Right forelimb (tissue), 1 donor: ENCODE measurements around the gene PDE10A.

Experiments used
- DNase-seq: peaks from one replicate; pipeline ENCODE4 v3.0.0-alpha.2; 2018

Gene PDE10A

DNA sequence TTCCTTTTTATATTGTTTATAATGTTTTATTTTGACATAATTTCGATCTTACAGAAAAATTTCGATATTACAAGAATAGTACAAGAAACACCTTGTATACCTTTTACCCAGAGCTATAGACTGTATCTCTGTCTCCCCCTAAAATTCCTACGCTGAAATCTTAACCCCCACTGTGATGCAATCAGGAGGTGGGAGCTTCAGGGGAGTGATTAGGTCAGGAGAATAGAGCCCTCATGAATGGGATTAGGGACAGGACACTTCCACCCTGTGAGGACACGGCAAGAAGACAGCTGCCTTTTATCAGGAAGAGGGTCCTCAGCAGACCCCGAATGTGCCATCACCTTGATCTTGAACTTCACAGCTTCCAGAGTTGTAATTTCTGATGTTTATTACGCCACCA, 204.9 kb downstream of the PDE10A start:
- DNase-seq: no peak

DNA sequence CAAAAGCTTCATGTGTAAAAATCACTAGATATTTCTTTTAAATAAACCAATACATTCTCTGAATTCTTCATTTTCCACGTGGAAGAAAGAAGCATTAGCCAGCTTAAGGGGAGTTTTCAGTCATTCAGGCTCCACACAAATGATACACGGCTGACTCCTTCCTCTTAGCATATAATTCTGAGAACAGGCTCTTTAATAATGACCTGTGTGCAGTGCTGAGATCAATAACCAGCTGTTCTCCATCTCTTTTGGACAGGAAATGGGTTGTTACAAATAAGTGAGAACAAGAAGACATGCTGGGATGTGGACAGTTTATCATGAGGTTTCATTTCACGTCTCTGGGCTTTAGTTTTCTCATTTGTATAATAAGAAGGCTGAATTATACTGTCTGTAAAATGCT, 206.8 kb downstream of the PDE10A start:
- no peak for DNase-seq

DNA sequence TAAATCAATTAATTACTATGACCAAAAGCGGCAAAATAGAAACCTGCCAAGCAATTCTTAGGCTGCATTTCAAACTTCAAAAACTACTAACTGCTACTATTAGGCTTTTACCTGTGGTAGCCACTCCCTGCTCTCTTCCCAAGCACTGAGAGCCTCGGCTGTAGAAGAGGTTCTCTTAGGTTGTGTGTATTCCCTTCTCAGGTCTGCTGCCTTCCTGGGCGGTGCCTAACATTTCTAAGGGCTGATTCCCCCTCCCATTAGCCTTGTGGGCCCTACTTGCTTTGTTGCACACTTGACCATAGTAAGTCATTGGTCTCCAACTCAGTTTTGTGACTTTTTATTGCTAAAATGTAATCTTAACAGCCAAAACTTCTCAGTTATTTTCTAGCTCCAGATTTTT, 207.6 kb downstream of the PDE10A start:
- no peak for DNase-seq

DNA sequence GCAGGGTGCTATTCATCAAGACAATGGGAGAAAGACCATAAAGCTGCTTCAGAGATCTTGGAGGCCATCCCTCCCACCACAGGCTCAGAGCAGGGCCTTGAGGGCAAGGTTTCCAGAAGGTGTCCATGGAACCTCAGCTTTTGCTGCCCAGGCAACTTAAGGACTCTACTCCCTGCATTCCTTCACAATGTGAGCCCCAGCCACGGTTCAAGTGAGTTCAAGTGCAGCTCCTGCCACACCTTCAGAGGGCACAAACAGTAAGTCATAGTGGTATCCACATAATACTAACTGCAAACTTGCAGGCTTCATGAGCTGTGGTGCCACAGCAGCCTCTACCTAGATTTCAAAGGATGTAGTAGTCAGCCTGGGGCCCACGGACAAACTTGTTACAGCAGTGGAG, 209.6 kb downstream of the PDE10A start:
- DNase-seq: no peak

DNA sequence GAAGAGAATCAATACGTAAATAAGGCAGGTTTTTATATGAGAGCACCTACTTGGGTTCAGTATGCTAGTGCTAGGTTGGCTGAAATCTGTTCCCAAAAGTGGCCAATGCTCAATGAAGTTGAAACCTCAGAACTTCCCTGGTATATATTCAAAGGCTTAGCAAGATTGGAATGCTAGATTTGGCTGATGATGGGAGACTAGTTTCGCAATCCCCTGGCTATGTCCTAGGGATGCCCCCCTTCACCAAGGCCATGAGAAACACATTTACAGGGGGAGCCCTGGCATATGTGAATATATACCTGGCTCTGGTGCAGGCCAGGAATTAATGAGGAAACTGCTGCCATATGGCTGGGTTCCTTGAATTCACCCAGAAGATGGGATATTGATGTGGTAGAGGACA, 211.2 kb downstream of the PDE10A start:
- DNase-seq: no peak

DNA sequence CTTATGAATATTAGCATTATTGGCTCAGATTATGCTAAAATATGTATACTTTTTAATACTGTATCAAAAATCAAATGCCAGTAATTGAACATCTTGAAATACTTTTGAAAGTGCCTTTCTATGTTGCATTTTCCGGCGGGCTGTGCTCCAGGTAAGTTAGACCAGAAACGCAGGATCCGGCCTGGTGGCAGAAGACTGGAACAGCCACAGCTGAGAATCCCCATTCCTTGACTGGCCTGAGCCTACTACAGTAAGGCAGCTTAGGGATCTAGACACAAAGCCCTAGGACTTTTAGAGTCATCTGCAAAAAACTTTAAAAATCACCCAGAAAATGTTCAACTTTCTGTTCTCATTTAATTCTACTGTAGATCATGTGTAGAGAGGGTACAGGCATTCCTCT, 214.8 kb downstream of the PDE10A start:
- no peak for DNase-seq

DNA sequence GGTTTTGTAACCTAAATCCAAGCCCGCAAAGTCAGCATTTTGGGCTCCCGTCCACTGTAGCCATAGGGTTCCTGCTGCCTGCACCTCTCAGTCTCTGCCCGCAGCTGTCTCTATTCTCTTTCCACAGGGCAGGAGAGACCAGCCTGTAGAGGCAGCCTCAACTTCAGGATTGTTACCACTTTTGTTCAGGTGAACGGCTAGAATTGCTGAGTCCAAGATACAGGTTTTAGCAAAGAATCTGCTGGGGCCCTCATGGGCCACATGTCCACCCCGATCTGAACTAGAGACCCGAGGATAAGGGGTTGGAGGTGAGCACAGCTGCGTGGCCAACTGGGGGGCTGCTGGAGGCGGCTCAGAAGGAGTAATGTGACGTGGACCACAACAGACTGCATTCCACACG, 215.9 kb downstream of the PDE10A start:
- DNase-seq: no peak

DNA sequence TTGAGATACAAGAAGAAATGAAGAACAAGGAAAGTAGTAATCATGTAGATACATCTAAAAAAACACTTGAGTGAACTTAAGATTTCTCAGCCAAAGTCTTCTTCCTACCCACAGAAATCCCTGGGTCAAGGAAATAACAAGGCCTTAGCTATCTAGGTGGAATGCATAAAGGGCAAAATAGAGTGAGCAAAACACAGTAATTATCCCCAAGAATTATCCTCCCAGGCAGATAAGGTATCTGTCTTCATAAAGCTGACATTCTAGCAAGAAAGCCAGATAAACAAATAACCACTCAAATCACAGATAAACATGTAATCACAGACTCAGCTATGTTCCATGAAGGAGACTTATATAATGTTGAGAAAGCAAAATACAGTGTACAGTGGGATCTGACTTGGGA, 216.7 kb downstream of the PDE10A start:
- no peak for DNase-seq

DNA sequence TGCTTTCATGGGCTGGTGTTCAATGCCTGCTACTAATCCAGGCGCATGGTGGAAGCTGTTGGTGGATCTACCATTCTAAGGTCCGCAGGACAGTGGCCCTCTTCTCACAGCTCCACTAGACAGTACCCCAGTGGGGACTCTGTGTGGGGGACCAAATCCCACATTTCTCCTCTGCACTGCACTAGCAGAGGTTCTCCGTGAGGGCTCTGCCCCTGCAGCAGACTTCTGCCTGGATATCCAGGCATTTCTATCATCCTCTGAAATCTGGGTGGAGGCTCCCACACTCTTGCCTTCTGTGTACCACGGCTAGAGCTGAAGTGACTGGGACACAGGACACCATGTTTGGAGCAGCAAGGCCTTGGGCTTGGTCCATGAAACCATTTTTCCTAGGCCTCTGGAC, 219.6 kb downstream of the PDE10A start:
- no peak for DNase-seq

DNA sequence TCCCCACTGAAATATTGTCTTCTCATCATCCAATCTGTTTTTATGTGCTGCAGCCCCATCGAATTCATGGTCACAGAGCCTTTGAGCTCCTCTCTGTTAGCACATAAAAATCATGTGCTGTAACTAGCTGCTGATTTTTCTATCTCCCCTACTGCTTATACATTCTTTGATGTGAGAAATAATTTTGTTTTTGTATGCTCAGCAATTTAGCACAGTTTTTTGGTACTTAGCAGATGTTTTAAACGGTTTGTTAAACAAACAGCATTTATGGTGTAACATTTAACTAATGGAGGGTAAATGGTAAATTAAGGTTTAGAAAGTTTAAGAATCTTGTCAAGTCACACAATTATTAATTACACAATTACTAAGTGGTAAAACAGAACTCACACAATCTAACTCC, 221.9 kb downstream of the PDE10A start:
- no peak for DNase-seq

DNA sequence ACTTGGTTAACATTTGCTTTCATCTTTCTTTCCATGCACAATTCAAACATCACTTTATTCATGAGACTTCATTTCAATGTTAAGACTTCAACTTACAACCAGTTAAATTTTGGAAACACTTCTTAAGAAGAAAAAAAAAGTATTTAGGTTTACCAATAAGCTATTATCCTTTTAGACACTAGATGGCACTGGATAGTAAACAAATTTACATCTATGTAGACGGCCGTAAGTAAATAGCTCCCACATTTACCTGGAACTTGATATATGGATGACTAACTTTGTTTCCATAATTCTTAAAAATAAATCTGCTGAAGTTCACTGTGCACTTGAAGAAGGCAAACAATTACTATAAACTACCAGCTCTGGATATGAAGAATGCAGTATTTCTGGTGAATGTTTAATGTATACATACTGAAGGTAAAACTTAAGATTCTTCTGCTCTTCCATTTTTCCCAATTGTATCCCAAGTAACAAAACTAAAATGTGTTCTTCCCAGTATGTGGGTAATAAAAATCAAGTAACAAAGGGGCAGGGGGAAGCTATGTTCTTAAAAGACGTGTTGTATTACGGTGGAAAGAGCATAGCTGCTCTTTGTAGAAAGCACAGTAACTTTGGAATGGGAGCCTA, 223.0 kb downstream of the PDE10A start:
- DNase-seq: no peak

DNA sequence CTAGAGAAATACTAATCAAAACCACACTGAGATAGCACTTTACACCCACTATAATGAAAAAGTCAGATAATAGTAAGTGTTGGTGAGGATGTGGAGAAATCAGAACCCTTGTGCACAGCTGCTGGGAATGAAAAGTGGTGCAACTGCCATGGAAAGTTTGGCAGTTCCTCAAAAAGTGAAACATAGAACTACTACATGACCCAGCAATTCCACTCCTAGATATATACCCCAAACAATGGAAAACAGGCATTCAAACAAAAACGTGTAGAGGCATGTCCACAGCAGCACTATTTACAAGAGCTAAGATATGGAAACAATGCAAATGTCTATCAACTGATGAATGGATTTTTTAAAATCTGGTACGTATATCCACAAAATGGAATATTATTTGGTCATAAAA, 236.1 kb downstream of the PDE10A start:
- DNase-seq: no peak

DNA sequence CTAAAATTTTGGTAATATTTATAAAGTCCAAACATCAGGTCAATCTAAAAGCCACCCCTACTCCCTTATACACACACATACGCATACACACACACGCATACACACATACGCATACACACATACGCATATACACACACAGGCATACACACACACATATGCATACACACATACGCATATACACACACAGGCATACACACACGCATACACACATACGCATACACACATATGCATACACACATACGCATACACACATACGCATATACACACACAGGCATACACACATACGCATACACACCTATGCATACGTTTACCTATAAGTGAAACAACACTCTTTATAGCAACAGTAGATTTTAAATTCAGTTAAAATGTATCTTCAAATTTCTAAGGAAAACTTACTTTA, 240.8 kb downstream of the PDE10A start:
- DNase-seq: no peak

DNA sequence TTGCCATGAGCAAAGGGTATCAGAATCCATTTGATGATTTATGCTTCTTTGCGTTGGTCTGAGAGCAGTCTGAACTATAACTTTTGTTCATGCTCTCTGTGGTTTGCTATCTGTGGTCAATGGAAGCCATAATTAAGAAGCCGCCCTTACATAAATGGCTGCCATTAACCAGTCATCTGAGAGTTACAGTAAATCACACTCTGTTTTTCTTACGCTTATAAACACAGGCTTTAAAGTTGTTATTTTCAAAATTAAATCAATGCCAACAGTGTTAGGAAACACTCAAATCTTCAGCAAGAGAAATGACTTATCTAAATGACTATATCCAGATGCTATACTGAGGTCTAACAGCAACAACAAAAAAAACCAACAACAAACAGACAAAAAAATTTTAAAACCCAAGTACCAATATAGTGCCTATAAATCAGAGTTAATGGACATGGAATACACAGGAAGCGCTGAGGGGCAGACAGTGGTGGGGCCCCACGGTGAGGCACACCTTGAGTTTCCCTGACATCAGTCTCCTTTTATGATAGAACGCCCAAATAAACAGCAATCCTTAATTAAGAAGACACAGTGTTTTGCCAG, 245.7 kb downstream of the PDE10A start:
- no peak for DNase-seq

DNA sequence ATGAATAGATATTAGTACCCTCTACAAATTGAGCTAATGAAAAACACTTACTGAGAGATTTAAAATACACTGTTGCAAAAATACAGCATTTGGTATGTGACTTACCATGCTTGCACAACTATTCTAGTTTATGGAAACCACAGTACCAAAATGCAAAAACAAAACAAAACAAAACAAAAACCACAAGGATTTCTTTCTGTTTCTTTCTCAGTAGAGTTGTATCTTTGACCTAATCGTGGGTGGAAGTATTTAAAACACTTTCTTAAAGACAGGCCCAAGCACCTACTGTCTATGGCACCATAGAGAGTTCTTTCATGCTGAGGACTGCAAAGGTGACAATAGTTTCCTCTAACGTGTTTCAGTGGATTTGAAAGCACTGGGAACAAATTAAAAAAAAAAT, 258.3 kb downstream of the PDE10A start:
- DNase-seq: no peak

DNA sequence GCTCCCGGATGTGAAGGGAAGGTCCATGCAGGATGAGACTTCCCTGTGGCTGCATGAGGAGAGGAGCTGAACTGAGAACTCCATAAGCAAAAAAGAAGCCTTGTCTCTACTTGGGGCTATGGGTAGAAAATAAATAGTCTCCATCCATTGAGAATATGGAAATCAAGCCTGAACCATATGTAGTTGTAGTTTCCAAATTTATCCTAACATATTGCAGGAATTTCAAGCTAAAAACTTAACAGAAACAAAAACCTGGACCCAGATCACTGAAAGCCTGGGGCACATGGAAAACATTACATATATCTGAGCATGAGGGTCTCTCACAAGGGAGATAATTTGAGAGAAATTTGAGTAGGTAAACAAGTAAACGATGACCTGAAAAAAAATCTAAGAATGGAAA, 258.7 kb downstream of the PDE10A start:
- DNase-seq: no peak

DNA sequence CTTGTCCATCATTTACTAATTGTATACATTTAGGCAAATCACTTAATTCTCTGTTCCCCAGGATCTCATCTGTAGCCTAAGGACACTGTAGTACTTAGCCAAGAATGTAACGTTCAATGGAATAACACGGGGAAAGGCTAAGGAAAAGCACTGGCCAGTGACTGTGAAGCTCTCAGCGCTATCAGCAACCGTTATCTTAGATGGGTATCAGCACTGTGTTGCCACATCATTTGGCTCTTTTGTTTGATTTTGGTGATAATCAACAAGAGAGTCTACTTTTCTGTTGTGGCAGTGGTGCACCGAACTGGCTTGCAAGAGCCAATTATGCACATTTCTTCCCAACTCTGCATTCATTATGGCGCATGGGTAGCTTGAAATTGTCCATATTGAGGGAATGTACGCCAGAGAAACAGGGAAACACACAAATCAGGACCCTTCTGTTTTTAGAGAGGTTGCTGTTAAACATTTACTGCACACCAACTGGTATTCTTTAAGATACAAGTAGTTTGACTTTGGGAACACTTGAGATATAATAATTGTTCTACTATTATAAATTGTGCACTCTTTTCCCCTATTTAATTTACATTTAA, 259.9 kb downstream of the PDE10A start:
- no peak for DNase-seq

DNA sequence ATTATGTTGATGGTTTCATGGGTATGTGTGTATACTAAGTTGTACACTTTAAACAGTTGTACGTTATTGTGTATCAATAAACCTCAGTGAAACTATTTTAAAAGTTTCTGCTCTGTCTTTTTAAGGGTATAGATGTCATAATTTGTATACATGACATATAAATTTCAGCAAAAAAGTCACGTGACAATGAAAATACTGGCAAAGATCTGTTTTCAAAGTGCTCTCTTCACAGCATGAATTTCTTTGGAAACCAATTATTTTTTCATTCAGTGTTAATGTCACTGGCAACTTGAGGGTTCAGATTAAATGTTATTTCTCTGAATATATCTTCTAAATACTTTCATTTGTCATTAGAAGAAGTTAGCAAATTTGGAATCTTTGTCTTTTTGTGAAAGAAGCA, 261.9 kb downstream of the PDE10A start:
- DNase-seq: no peak

DNA sequence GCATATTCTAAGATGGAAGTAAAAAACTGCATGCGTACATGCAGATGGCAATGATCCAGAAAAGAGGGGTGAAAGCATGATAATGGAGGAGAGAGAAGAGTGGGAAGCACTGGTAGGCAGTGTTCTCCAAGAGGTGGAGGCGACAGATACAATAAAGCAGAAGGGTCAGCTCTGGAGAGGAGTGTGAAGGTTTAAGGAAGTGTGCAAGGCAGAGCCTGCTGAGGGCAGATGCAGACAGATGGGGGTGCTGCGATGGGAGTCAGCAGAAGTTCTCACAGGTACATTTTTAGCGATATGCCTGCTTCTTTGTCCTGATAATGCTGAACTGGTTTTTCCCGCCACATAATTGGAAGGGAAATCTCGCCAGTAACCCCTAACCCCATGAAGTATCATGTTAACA, 272.6 kb downstream of the PDE10A start:
- no peak for DNase-seq

DNA sequence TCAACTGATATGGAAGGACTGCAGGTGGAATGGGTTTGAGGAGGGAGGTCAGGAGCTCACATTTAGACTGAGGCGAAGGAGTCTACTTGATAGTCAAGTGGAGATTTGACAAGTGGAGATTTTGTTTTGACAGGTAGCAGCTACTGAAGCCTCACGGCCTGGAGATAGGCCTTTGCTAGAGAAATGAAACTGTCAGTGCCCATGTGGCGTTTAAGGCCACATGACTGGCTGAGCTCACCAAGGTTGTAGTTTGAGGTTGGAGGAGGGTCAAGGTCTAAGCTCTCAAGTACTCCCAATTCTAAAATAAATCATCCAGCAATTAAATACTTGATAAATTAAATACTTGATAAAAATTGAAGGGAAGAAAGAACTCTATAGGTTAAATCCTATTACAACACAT, 273.5 kb downstream of the PDE10A start:
- DNase-seq: no peak

DNA sequence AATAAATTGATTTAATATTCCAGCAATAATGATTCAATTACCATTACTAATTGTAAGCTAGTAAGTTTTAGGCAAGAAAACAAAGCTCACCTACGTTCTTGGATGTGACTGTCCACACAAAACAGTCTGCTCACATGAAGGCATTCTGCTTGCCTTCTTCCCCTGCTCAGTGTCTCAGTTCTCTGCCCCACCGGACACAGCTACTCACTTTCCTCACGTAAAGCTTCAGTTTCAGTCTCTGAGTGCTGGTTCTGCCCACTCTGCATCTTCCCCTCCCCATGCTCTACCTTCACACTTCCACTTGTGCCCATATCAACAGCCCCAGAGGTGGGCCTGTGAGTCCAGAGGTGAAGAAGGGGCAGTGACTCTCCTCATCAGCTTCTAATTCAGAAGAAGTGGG, 279.7 kb downstream of the PDE10A start:
- DNase-seq: no peak

DNA sequence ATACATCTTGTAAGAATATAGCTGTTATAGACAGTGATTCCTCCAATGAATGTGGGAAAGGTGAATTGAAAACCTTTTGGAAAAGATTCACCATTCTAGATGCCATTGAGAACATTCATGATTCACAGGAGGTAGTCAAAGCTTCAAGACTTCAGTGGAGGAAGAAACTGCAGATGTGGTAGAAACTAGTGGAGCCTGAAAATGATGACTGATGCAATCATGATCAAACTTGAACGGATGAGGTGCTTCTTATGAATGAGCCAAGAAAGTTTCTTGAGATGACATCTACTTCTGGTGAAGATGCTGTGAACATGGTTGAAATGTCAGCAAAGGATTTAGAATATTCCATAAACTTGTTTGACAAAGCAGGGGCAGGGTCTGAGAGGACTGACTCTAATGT, 286.9 kb downstream of the PDE10A start:
- no peak for DNase-seq

DNA sequence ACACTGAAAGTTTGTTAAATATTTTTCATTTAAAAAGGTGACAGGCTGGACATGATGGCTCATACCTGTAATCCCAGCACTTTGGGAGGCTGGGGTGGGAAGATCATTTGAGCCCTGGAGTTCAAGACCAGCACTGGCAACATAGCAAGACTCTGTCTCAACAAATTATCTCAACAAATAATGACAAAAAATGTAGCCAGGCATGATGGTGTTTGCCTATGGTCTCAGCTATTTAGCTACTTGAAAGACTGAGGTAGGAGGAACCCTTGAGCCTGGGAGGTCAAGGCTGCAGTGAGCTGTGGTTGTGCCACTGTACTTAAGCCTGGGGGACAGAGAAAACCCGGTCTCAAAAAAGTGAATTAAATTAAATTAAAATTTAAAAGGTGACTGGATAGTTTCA, 297.7 kb downstream of the PDE10A start:
- DNase-seq: no peak

DNA sequence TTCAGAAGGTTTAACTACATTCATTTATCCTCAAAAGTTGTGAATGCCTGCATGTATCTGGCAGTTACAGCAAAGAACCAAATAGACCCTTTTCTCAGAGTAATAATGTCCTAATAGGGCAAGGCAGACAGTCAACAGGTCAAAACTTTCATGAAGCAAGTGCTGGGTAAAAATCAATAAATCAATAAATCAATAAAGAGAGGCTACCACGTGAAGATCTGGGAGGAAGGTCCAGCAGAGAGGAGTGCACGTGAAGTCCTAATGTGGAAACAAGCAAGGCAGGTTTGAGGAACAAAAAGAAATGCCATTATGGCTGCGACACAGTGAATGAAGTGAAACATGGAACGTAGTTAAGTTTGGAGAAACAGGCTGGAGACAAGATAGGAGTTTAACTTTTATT, 317.3 kb downstream of the PDE10A start:
- DNase-seq: no peak

DNA sequence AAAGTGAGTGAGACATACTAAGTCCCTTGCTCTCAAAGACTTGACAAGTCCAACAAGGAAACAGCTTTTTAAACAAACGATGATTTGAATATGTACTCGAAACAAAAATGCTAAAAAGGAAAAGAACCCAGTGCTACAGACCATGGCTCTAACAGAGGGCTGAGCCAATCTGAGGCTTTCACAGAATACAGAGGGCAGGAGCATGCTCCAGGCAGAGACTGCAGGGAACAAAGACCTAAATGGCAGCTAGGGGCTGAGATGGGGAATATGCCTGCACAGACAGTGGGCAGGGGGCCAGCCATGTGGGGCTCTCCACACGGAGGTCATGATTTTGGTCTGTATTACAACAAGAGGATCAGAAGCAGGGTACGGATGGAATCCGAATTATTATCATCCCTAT, 322.5 kb downstream of the PDE10A start:
- DNase-seq: no peak
